AG04449 (cell line): ENCODE results near the gene STXBP3.

ENCODE experiments used
- CTCF ChIA-PET: fragments of 350-600 bp; formaldehyde crosslinking; extraction: SDS; loops from one replicate; lab custom pipeline; 2021; ENCODE audit warnings: antibody characterized with exemption; lab: Yijun Ruan, JAX
- POLR2A ChIA-PET: fragments of 400-600, 350-600 bp; formaldehyde crosslinking; extraction: SDS; loops from one replicate; lab custom pipeline; 2020; ENCODE audit warnings: antibody characterized with exemption, inconsistent platforms; lab: Yijun Ruan, JAX
- DNase-seq: peaks from one replicate; pipeline ENCODE4 v3.0.0-alpha.2; 2010; ENCODE audit warnings: low read depth, low spot score
- H3K4me3 ChIP-seq: 2 replicates; pipeline ENCODE4 v1.5.1; 2011; ENCODE audit warnings: low read depth, mild to moderate bottlenecking, control low read depth, low read length
- TF ChIP-seq, protein P1 (sequence below): IDR thresholded peaks from one replicate; pipeline ENCODE4 v1.5.1; 2011; ENCODE audit warnings: mild to moderate bottlenecking, moderate library complexity, low read length, control low read depth, inconsistent platforms; ENCODE audit not compliant: insufficient read depth; ENCODE audit errors: missing control alignments

The STXBP3 gene

DNA sequence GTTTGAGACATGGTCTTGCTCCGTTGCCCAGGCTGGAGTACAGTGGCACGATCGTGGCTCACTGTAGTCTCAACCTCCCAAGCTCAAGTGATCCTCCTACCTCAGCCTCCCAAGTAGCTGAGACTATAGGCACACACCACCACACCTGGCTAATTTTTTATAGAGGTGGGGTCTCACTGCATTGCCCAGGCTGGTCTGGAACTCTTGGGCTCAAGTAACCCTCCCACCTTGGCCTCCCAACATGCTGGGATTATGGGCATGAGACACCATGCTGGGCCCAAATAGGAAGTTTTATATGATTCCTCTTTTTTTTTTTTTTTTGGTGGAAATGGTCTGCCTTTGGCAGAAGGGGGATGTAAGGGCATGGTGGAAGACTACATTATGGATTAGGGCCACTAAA lies 39.8 kb upstream of the STXBP3 start:
- TF ChIP-seq, protein P1, sequence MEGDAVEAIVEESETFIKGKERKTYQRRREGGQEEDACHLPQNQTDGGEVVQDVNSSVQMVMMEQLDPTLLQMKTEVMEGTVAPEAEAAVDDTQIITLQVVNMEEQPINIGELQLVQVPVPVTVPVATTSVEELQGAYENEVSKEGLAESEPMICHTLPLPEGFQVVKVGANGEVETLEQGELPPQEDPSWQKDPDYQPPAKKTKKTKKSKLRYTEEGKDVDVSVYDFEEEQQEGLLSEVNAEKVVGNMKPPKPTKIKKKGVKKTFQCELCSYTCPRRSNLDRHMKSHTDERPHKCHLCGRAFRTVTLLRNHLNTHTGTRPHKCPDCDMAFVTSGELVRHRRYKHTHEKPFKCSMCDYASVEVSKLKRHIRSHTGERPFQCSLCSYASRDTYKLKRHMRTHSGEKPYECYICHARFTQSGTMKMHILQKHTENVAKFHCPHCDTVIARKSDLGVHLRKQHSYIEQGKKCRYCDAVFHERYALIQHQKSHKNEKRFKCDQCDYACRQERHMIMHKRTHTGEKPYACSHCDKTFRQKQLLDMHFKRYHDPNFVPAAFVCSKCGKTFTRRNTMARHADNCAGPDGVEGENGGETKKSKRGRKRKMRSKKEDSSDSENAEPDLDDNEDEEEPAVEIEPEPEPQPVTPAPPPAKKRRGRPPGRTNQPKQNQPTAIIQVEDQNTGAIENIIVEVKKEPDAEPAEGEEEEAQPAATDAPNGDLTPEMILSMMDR: no peak
- no peak overlapping the region for H3K4me3 ChIP-seq
- DNase-seq: no peak
- CTCF ChIA-PET: no interaction called here
- POLR2A ChIA-PET: no interaction called here

DNA sequence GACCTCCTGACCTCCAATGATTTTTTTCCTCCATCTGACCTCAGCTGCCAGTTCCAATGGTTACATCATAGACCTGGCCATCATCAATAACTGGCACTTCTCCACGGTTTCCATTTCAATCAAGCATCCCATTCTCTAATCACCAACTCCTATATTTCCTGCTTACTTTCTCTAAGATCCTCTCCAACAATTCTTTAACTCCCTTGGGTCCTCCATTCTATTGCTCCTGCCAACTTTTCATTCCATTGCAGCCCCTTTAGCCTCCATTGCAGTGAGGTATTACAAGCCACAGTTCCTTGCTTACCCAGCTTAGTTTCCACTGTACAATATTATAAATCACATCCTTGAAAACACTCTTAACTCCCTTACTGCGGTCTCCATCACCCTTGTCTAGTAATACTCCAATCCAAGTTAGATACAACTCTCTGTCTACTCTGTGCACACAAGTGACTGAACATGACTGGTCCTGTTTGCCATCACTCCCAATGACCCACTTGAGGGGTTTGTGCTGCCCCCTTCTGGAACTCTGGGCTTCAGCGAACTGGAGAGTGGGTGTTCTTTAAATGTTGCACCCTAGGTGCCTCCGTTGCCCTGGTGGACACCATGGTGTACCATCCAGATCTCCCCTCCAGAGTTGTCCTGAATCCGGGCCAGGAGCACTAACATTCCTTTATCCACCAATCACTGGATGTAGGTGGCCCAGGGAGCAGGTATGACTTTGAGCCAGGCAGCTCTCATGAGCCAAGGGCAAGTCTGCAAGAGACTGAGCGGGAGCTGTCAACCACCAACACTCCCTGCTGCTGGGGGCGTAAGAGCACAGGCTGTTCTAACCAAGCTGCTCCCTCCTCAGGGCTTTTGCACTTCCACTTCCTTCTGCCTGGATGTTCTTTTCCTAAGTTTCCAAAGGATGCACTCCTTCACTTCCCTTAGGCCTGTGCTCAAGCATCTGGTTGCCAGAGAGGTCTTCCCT lies 37.5 kb upstream of the STXBP3 start:
- ChIA-PET CTCF (no interaction called here), POLR2A (no interaction called here)
- no peak overlapping the region for H3K4me3 ChIP-seq
- no peak for DNase-seq
- TF ChIP-seq, protein P1: no peak

DNA sequence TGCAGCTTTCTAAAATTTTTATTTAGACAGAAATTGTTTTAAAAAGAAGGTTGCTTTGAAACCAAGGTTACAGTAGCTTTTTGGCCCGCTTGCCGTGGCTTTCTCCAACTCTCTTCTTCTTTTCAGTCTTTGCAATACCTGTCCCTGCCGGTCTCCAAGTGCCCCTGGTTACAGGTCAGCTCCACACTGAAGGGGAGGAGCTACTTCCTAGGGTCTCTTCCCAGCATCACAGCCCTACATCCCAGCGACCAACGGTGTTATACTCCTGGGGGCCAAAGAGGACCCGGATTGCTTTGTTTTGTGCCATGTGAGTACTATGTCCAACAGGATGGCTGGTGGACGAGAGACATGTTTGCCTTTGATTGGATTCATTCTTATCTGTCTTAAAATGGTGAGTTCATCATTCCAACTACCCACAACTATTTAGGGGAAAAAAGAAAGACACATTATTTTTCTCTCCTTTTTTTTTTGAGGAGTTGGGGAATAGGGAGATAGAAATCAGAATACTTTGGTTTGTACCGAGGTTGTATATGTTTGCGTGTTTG lies 33.8 kb upstream of the STXBP3 start, which contains the start of gene FNDC7:
Gene FNDC7, plus strand, starts transcription at position 303 of the 545 bp plus-strand sequence. Its CDS starts 26 bp downstream, at position 329.
- ChIA-PET CTCF (no interaction called here), POLR2A (interaction anchor here (0.6 kb wide), 1 partner anchor 8 kb away, joined by 3 read pairs; no protein-coding TSS in a partner anchor)
- H3K4me3 ChIP-seq: no peak within 1 kb of the TSS
- no peak for DNase-seq
- TF ChIP-seq, protein P1: no peak

DNA sequence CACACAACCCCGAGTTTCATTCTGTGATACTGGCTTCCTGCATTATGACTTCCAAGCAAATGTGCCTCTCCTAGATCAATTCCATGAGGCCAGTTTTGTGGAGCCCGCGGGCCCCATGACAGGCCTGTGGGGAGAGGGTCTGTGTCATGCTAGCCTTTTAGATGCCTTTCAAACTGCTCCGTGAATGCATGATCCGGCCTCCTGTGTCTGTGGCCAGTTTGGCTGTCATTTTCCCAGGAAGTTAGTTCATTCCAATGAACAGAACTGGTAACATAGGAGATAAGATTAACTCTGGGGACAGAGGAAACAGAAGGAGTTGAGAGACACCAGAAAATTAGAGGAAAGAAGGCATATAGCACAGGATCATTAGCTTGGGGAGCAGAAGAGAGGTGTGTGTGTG lies 30.5 kb upstream of the STXBP3 start:
- DNase-seq: no peak
- CTCF ChIA-PET: interaction anchor here (0.8 to 1.2 kb wide), 2 partner anchors 11 to 12 kb away, joined by 3 read pairs; no protein-coding TSS in a partner anchor
- TF ChIP-seq, protein P1: no peak
- POLR2A ChIA-PET: interaction anchor here (0.9 kb wide), 1 partner anchor 31 kb away, joined by 3 read pairs; no protein-coding TSS in a partner anchor
- no peak overlapping the region for H3K4me3 ChIP-seq

DNA sequence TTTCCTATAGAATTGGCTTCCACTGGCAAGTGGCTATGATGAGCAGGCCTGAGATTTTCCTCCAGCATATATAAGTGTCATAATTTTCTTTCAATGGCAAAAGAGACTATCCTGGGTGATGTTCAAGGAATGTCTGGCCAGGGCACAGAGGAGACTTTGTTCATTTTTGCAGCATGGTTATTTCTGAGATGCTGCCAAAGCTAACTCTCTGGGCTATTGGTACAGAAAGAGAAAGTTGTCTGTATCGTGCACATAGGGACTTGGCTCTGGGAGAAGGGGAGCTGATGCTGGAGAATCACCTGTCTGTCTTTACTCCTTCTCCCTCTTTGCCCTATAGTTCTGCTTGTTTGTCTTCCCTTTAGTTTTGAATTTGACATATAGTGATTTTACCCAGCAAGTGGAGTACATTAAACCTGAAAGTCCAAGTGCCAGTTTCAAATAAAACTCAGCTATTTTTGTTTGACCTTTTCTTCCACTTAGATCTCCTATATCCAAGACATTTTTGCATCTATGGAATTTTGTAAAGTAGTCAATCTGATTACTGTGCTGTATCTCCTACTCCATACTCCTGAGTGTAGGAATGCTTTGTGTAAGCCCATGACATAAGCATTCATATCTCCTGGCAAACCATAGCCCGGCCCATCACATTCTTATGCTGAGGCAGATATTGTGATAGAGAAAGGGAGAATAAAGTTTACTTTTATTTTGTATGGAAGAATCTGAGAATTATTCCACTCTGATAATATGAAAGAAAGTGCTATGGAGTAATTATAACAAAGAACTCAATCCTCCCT lies 29.8 kb upstream of the STXBP3 start:
- CTCF ChIA-PET: interaction anchor here (0.8 kb wide), 1 partner anchor 12 kb away, joined by 3 read pairs; no protein-coding TSS in a partner anchor
- POLR2A ChIA-PET: interaction anchor here (0.9 kb wide), 1 partner anchor 30 kb away, joined by 3 read pairs; no protein-coding TSS in a partner anchor
- no peak overlapping the region for H3K4me3 ChIP-seq
- no peak for DNase-seq
- TF ChIP-seq, protein P1: no peak
